Activated naive CD8-positive, alpha-beta T cell (primary cell): ENCODE results near the gene ATP6V0A1.
A peak's percentile ranks its signal among the peaks of the same experiment; 100 is the strongest.
"Not testable (repeated sequence)": the region's sequence is repeated elsewhere in the genome, so short reads cannot be mapped to it uniquely, and the experiment has no call there.

ENCODE experiments used
- H3K27ac Mint-ChIP-seq: one replicate; pipeline ENCODE4 v1.8.0; 2021; ENCODE audit warnings: mixed read lengths
- H3K27me3 Mint-ChIP-seq: one replicate; pipeline ENCODE4 v1.8.0; 2021; ENCODE audit warnings: mixed read lengths
- H3K36me3 Mint-ChIP-seq: one replicate; pipeline ENCODE4 v1.8.0; 2021; ENCODE audit warnings: mixed read lengths
- H3K4me1 Mint-ChIP-seq: one replicate; pipeline ENCODE4 v1.8.0; 2021; ENCODE audit warnings: low read depth, mixed read lengths
- H3K4me3 Mint-ChIP-seq: one replicate; pipeline ENCODE4 v1.8.0; 2021; ENCODE audit warnings: mild to moderate bottlenecking, mixed read lengths
- H3K9me3 Mint-ChIP-seq: one replicate; pipeline ENCODE4 v1.8.0; 2021; ENCODE audit warnings: low read depth, mixed read lengths

Gene ATP6V0A1

DNA sequence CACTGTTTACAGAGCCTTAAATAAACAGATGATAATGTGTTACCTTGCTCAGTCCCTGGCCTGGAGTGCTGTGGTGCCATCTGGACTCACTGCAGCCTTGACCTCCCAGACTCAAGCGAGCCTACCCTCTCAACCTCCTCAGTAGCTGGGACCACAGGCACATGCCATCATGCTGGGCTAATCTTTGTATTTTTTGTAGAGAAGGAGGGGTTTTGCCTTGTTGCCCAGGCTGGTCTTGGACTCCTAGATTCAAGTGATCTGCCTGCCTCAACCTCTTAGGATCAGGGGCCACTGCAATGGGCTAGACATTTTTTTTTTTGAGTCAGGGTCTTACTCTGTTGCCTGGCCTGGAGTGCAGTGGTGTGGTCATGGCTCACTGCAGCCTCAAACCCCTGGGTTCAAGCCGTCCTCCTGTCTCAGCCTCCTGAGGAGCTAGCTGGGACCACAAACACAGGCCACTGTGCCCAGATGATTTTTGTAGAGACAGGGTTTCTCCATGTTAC, 72.3 kb downstream of the ATP6V0A1 start:
- Mint-ChIP-seq H3K4me1 (peaks cover 49% of the 10 kb centered on the region), H3K36me3 (no peaks in the 10 kb centered on the region), H3K4me3 (peak overlapping the region; percentile 84), H3K27me3 (no peaks in the 10 kb centered on the region), H3K9me3 (no peaks in the 10 kb centered on the region), H3K27ac (peak overlapping the region; percentile 64)

DNA sequence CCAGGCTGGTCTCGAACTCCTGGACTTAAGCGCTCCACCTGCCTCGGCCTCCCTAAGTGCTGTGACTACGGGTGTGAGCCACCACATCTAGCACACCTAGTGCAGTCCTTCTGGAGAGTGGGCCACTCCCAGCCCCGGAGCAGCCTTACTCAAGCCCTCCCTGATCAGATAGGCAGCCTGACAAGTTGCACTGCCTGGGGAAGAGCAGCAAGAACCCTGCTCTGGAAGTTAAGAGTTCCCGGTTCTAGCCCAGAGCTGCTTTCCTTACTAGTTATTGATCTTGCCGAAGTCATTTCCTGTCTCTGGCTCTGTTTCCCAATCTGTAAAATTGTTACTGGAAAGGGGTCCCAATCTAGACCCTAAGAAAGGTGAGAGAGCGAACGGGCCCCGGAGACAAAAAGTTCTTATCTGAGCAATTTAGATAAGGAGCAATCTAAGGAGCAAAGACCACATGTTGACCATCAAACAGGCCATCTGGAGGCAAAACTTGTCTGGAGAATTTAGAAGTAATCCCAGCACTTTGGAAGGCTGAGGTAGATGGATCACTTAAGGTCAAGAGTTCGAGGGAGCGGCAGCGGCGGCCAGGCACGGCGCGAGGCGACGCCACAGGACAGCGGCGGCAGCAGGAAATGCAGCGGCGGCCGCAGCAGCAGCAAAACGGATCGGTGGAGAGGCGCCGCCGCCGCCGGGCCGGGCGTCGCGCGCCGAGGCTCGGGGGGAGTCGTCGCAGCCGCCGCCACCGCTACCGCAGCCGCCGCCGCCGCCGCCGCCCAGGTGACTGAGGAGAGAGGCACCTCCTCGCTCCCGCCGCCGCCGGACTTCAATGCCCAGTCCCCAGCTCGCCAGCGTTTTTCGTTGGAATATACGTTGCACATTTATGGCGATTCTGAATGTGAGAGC, 73.0 kb downstream of the ATP6V0A1 start:
- Mint-ChIP-seq H3K4me3 (peak overlapping the region; percentile 84), H3K36me3 (no peaks in the 10 kb centered on the region), H3K27ac (peak overlapping the region; percentile 76)

DNA sequence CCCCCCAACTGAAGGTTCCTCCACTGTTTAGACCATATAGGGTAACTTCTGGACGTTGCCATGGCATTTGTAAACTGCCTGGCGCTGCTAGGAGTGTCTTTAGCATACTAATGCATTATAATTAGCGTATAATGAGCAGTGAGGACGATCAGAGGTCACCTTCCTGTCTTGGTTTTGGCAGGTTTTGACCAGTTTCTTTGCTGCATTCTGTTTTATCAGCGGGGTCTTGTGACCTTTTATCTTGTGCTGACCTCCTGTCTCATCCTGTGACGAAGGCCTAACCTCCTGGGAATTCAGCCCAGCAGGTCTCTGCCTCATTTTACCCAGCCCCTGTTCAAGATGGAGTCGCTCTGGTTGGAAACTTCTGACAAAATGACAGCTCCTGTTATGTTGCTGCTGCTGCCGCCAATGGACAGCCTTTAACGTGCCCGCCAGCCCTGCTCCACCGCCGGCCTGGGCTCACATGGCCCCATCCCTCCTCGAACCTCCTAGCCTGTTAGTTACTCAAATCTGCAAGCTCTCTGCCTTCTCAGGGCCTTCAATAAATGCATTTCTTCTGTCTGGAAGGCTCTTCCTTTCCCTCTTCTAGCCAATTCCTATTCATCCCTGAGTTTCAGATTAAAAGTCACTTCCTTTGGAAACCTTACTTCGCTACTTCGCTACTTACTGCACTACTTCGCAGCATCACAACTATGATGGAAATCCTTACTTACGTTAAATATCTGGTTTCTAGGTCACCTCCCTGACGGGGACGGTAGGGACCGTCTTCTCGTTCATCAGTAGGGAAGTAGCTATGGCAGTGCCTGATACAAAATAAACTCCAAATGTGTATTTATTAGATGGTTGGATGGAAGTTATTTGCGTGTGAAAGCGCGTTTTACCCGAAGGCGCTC, 76.7 kb downstream of the ATP6V0A1 start:
- no peaks in the 10 kb centered on the region for H3K36me3 Mint-ChIP-seq
- peak overlapping the region; percentile 66 for H3K27ac Mint-ChIP-seq
- no peaks in the 10 kb centered on the region for H3K9me3 Mint-ChIP-seq
- H3K4me1 Mint-ChIP-seq, result peaks cover 42% of the 10 kb centered on the region
- H3K4me3 Mint-ChIP-seq, result peak overlapping the region; percentile 82
- H3K27me3 Mint-ChIP-seq, result no peaks in the 10 kb centered on the region

More for the DNA sequence above, 73.0 kb downstream of the ATP6V0A1 start:
- H3K9me3 Mint-ChIP-seq, result no peaks in the 10 kb centered on the region
- H3K4me1 Mint-ChIP-seq, result peaks cover 50% of the 10 kb centered on the region
- no peaks in the 10 kb centered on the region for H3K27me3 Mint-ChIP-seq

DNA sequence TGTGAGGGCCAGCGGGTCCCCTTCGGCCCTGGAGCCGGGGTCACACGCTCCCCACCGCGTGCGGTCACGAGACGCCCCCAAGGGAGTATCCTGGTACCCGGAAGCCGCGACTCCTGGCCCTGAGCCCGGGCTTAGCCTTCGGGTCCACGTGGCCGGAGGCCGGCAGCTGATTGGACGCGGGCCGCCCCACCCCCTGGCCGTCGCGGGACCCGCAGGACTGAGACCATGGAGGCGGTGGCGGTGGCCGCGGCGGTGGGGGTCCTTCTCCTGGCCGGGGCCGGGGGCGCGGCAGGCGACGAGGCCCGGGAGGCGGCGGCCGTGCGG, 77.3 kb downstream of the ATP6V0A1 start, which contains the start of gene NAGLU:
NAGLU (plus strand) TSS at position 194 of the 324 bp plus-strand sequence; CDS start at position 226, 32 bp downstream.
- peak within 1 kb of the TSS; percentile 81 for H3K27ac Mint-ChIP-seq
- H3K27me3 Mint-ChIP-seq, result no peaks in the 10 kb centered on the region
- peak within 1 kb of the TSS; percentile 88 for H3K4me3 Mint-ChIP-seq
- H3K4me1 Mint-ChIP-seq, result peaks cover 42% of the 10 kb centered on the region
- no peaks in the 10 kb centered on the region for H3K9me3 Mint-ChIP-seq
- no peaks in the 10 kb centered on the region for H3K36me3 Mint-ChIP-seq

DNA sequence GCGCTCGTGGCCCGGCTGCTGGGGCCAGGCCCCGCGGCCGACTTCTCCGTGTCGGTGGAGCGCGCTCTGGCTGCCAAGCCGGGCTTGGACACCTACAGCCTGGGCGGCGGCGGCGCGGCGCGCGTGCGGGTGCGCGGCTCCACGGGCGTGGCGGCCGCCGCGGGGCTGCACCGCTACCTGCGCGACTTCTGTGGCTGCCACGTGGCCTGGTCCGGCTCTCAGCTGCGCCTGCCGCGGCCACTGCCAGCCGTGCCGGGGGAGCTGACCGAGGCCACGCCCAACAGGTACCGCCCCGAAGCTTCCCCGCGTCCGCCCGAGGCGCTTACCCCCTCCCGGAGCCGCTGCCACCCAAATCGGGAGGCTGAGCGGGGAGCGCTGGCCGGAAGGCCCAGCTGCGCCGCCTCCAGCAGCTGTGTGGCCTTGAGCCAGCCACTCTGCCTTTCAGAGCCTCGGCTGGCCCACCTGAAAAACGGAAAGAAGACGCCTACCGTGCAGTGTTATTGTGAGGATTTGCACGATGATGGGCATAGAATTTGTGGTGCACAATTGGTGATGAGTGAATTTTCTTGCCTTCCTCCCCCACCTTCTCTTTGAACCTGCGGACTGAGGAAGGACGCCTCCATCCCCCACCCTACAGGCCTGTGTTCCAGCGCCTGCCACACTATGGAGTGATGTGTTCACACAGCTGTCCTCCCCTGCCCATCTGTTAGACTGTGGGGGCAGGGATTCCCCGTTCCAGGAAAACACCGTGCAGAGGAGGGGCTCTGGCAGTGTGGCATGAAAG, 77.9 kb downstream of the ATP6V0A1 start:
- Mint-ChIP-seq H3K27ac (peak overlapping the region; percentile 81), H3K4me1 (peaks cover 42% of the 10 kb centered on the region), H3K9me3 (no peaks in the 10 kb centered on the region), H3K27me3 (no peaks in the 10 kb centered on the region), H3K36me3 (no peaks in the 10 kb centered on the region), H3K4me3 (peak overlapping the region; percentile 88)

DNA sequence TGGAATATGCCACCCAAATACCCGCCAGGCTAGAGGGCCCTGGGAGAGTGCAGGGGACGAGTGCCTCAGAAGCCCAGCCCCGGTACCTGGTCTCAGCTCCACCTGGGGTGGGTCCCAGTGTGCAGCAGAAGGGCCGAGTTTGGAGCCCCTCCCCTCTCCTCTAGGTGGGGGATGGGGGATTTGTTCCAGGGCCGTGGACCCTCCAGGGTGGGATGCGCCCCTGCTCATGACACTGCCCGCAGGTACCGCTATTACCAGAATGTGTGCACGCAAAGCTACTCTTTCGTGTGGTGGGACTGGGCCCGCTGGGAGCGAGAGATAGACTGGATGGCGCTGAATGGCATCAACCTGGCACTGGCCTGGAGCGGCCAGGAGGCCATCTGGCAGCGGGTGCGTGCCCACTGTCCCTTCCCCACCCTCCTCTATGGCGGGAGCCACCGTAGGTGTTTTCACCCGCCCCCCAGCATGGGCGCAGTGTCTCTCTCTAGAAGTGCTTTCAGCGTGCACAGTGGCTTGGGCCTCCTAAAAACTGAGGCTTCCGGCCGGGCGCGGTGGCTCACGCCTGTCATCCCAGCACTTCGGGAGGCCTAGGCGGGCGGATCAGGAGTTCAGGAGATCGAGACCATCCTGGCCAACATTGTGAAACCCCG, 78.6 kb downstream of the ATP6V0A1 start:
- Mint-ChIP-seq H3K36me3 (no peaks in the 10 kb centered on the region), H3K9me3 (no peaks in the 10 kb centered on the region), H3K4me1 (peaks cover 44% of the 10 kb centered on the region), H3K27ac (peak overlapping the region; percentile 81), H3K27me3 (no peaks in the 10 kb centered on the region), H3K4me3 (peak overlapping the region; percentile 88)

DNA sequence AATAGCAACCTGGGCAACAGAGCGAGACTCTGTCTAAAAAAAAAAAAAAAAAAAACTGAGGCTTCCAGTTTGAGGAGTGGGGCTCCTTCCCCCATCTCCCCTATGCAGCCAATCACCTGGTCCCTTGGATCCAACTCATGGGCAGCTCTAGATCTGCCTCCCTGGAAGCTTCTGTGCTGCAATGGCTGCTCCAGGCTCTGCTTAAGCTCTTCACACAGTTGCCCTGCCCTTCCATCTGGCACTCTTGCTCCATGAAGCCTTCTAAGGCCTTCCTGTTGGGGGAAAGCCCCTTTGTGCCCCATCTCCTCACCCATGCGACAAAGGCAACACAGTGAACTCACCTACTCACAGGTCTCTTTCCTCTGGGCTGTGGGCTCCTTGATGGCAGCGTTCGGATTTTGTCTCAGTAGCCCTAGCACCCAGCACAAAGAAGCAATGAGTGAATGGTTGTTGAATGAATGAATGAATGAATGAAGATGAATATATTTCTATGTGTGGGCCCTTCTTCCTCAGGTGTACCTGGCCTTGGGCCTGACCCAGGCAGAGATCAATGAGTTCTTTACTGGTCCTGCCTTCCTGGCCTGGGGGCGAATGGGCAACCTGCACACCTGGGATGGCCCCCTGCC, 79.3 kb downstream of the ATP6V0A1 start:
- Mint-ChIP-seq H3K27me3 (no peaks in the 10 kb centered on the region), H3K4me1 (peaks cover 45% of the 10 kb centered on the region), H3K9me3 (no peaks in the 10 kb centered on the region), H3K27ac (peak overlapping the region; percentile 61), H3K4me3 (peak overlapping the region; percentile 81), H3K36me3 (no peaks in the 10 kb centered on the region)

DNA sequence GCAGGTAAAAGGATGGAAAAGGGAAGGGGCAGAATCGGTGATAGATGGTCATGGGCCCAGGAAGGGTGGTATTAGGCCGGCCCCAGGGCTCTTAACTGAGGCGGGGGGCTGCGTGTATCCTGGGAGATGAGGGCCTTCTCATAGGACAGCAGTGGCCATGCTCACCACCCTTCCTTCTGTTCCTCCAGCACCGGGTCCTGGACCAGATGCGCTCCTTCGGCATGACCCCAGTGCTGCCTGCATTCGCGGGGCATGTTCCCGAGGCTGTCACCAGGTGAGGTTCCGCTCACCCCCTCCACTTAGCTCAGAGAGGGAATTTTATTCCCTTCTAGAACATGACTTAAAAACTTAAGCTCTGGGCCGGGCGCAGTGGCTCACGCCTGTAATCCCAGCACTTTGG, 79.8 kb downstream of the ATP6V0A1 start:
- Mint-ChIP-seq H3K27ac (no peak overlapping the region), H3K27me3 (no peaks in the 10 kb centered on the region), H3K9me3 (no peaks in the 10 kb centered on the region), H3K36me3 (no peaks in the 10 kb centered on the region), H3K4me1 (peaks cover 43% of the 10 kb centered on the region), H3K4me3 (no peak overlapping the region)

DNA sequence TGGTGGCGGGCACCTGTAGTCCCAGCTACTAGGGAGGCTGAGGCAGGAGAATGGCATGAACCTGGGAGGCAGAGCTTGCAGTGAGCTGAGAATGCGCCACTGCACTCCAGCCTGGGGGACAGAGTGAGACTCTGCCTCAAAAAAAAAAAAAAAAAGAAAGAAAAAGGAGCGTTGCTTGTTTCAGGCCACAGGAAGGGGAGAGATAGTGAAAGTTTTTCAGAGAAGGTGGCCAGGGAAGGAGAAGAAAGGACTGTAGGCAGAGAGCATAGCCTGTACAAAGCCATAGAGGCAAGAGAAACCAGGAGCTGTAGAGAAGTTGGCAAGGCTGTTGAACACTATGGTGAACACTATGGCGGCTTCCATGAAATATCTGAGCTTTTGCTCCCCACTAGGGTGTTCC, 81.9 kb downstream of the ATP6V0A1 start:
- H3K27ac Mint-ChIP-seq, result peak overlapping the region; percentile 80
- not testable (repeated sequence) for H3K4me3 Mint-ChIP-seq

DNA sequence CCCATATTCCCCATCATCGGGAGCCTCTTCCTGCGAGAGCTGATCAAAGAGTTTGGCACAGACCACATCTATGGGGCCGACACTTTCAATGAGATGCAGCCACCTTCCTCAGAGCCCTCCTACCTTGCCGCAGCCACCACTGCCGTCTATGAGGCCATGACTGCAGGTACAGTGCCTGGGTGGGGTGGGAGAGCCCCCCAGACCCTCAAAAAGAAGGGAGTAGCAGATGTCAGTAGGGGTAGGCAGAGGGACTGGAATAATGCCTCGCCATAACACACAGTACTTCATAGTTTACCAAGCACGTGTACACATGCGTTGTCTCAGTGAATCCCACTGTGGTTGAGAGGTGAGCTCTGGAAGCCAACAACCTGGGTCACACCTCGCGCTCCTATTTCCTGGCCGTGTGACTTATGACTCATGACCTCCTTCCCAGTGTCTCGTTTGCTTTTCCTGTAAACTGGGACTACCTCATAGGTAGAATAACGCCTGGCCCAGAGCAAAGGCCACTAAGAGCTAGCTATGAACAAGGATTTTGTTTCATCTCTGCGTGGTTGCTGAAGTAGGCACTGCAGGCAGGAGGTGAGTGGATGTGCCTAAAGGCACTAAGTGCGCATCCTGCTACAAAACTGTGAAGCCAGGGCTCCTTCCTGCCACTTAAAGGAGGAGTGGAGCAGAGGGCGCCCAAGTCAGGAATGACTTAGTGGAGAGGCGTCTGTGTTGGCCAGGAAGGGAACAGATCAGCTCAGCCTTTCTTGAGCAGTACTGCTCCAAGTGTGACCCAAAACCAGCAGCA, 82.6 kb downstream of the ATP6V0A1 start:
- no peaks in the 10 kb centered on the region for H3K9me3 Mint-ChIP-seq
- peak overlapping the region; percentile 36 for H3K4me3 Mint-ChIP-seq
- peak overlapping the region; percentile 80 for H3K27ac Mint-ChIP-seq
- peaks cover 34% of the 10 kb centered on the region for H3K4me1 Mint-ChIP-seq
- H3K36me3 Mint-ChIP-seq, result no peaks in the 10 kb centered on the region
- no peaks in the 10 kb centered on the region for H3K27me3 Mint-ChIP-seq

More for the DNA sequence above, 81.9 kb downstream of the ATP6V0A1 start:
- H3K36me3 Mint-ChIP-seq, H3K27me3 Mint-ChIP-seq, H3K9me3 Mint-ChIP-seq: not testable (repeated sequence)
- peaks cover 36% of the 10 kb centered on the region for H3K4me1 Mint-ChIP-seq

DNA sequence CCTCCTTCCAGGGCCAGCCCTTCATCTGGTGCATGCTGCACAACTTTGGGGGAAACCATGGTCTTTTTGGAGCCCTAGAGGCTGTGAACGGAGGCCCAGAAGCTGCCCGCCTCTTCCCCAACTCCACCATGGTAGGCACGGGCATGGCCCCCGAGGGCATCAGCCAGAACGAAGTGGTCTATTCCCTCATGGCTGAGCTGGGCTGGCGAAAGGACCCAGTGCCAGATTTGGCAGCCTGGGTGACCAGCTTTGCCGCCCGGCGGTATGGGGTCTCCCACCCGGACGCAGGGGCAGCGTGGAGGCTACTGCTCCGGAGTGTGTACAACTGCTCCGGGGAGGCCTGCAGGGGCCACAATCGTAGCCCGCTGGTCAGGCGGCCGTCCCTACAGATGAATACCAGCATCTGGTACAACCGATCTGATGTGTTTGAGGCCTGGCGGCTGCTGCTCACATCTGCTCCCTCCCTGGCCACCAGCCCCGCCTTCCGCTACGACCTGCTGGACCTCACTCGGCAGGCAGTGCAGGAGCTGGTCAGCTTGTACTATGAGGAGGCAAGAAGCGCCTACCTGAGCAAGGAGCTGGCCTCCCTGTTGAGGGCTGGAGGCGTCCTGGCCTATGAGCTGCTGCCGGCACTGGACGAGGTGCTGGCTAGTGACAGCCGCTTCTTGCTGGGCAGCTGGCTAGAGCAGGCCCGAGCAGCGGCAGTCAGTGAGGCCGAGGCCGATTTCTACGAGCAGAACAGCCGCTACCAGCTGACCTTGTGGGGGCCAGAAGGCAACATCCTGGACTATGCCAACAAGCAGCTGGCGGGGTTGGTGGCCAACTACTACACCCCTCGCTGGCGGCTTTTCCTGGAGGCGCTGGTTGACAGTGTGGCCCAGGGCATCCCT, 84.8 kb downstream of the ATP6V0A1 start:
- Mint-ChIP-seq H3K4me3 (no peak overlapping the region), H3K27ac (no peak overlapping the region), H3K27me3 (no peaks in the 10 kb centered on the region), H3K36me3 (no peaks in the 10 kb centered on the region), H3K9me3 (no peaks in the 10 kb centered on the region), H3K4me1 (peaks cover 23% of the 10 kb centered on the region)

DNA sequence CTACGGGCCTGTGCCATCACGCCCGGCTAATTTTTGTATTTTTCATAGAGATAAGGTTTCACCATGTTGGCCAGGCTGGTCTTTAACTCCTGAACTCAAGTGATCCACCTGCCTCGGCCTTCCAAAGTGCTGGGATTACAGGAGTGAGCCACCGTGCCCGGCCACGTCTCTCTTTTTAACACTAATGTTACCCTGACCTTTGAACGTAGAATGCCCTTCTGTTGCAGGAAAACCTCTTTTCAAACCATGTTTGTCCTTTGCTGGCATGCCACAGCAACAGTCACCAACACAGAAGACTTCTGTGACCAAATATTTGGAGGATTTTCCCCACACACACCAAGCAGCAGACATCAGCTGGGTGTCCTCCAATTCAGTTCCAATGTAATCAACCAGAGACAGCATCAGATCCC, 86.2 kb downstream of the ATP6V0A1 start:
- Mint-ChIP-seq H3K36me3 (no peaks in the 10 kb centered on the region), H3K4me1 (peaks cover 30% of the 10 kb centered on the region), H3K9me3 (no peaks in the 10 kb centered on the region), H3K27me3 (no peaks in the 10 kb centered on the region), H3K4me3 (no peak overlapping the region), H3K27ac (no peak overlapping the region)
